KMS-11 (cell line): ENCODE data around the gene MCM5.

ENCODE experiments used
- H2AFZ ChIP-seq: fragments of 200-600 bp; sonication (generic); 2 replicates; pipeline ENCODE4 v1.6.1; 2016; ENCODE audit warnings: antibody characterized with exemption, mixed run types, low read depth
- H3K27ac ChIP-seq: fragments of 200-600 bp; sonication (generic); 2 replicates; pipeline ENCODE4 v1.6.1; 2016; ENCODE audit warnings: mild to moderate bottlenecking, mixed run types
- H3K27me3 ChIP-seq: fragments of 200-600 bp; sonication (generic); 2 replicates; pipeline ENCODE4 v1.6.1; 2017; ENCODE audit warnings: mild to moderate bottlenecking, low read depth, mixed run types, moderate library complexity; ENCODE audit not compliant: insufficient read depth
- H3K36me3 ChIP-seq: fragments of 200-600 bp; sonication (generic); 2 replicates; pipeline ENCODE4 v1.6.1; 2017; ENCODE audit warnings: mild to moderate bottlenecking, mixed run types; ENCODE audit not compliant: insufficient read depth
- H3K4me1 ChIP-seq: fragments of 200-600 bp; sonication (generic); 2 replicates; pipeline ENCODE4 v1.6.1; 2016; ENCODE audit warnings: mild to moderate bottlenecking, low read depth, mixed run types; ENCODE audit not compliant: poor library complexity, severe bottlenecking
- H3K4me2 ChIP-seq: fragments of 200-600 bp; sonication (generic); 2 replicates; pipeline ENCODE4 v1.7.0; 2016; ENCODE audit warnings: mild to moderate bottlenecking, mixed run types
- H3K4me3 ChIP-seq: fragments of 200-600 bp; sonication (generic); IDR thresholded peaks from 2 replicates; pipeline ENCODE4 v1.6.1; 2017; ENCODE audit warnings: low read depth, low read length, mixed read lengths; ENCODE audit not compliant: insufficient read depth
- H3K79me2 ChIP-seq: fragments of 200-600 bp; sonication (generic); 2 replicates; pipeline ENCODE4 v1.6.1; 2016; ENCODE audit warnings: low read depth, mixed run types; ENCODE audit not compliant: insufficient read depth
- H3K9ac ChIP-seq: fragments of 200-600 bp; sonication (generic); 2 replicates; pipeline ENCODE4 v1.6.1; 2016; ENCODE audit warnings: mild to moderate bottlenecking, mixed run types
- H4K20me1 ChIP-seq: fragments of 200-600 bp; sonication (generic); 2 replicates; pipeline ENCODE4 v1.6.1; 2016; ENCODE audit warnings: mild to moderate bottlenecking, mixed run types; ENCODE audit not compliant: insufficient read depth
- TF ChIP-seq, protein P1 (sequence below): fragments of 200-600 bp; sonication (generic); conservative IDR thresholded peaks from 2 replicates; pipeline ENCODE4 v1.6.1; 2017; ENCODE audit warnings: low read depth, mild to moderate bottlenecking, antibody characterized with exemption, low read length, moderate library complexity, mixed read lengths

Gene MCM5

DNA sequence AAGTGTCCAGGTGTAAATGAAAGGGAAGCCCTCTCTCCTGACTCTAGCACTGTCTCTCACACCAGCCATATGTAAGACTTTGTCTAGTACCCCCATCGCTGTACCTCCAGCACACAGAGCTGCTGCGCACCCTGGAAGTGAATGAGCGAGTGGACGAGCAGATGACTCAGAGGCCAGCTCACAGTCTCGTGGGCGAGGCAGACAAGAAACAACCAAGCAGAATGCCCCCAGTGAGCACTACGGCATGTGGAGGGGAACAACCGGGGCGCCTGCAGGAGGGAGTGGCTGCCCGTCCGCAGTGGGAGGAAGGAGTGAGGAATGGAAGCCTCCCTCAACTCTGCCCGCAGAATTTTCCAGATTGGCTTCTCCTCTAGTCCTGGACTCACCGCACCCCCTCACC is 46.4 kb downstream of the MCM5 start:
- Histone ChIP-seq H3K27me3 (no peaks in the 10 kb centered on the region), H3K27ac (no peak overlapping the region), H3K9ac (no peak overlapping the region), H3K4me1 (no peaks in the 10 kb centered on the region), H3K36me3 (no peaks in the 10 kb centered on the region), H3K4me2 (no peak overlapping the region), H2AFZ (no peak overlapping the region), H4K20me1 (no peaks in the 10 kb centered on the region), H3K4me3 (no peak overlapping the region), H3K79me2 (no peaks in the 10 kb centered on the region)
- TF ChIP-seq, protein P1, sequence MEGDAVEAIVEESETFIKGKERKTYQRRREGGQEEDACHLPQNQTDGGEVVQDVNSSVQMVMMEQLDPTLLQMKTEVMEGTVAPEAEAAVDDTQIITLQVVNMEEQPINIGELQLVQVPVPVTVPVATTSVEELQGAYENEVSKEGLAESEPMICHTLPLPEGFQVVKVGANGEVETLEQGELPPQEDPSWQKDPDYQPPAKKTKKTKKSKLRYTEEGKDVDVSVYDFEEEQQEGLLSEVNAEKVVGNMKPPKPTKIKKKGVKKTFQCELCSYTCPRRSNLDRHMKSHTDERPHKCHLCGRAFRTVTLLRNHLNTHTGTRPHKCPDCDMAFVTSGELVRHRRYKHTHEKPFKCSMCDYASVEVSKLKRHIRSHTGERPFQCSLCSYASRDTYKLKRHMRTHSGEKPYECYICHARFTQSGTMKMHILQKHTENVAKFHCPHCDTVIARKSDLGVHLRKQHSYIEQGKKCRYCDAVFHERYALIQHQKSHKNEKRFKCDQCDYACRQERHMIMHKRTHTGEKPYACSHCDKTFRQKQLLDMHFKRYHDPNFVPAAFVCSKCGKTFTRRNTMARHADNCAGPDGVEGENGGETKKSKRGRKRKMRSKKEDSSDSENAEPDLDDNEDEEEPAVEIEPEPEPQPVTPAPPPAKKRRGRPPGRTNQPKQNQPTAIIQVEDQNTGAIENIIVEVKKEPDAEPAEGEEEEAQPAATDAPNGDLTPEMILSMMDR: no peak

DNA sequence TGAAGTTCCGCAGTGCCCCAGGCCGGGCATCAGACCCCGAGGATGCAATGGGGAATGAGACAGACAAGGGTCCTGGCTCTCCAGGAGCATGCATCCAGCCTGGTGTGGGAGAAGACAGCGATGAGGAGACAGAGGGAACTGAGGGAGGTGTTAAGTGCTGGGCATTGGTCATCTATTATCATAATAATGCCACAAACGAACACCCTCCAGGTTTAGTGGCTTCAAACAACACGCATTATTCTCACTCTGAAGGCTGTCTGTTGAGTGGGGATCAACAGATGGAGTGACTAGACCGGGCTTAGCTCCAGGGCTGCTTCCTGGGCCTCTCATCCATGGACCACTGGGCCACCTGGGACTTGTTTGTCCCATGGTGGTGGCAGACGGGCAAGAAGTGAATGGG is 48.6 kb downstream of the MCM5 start:
- no peak overlapping the region for H3K9ac ChIP-seq
- H3K4me2 ChIP-seq: no peak overlapping the region
- TF ChIP-seq, protein P1: no peak
- no peak overlapping the region for H3K4me3 ChIP-seq
- no peaks in the 10 kb centered on the region for H3K27me3 ChIP-seq
- no peaks in the 10 kb centered on the region for H3K79me2 ChIP-seq
- no peaks in the 10 kb centered on the region for H4K20me1 ChIP-seq
- H2AFZ ChIP-seq: no peak overlapping the region
- H3K36me3 ChIP-seq: no peaks in the 10 kb centered on the region
- no peaks in the 10 kb centered on the region for H3K4me1 ChIP-seq
- H3K27ac ChIP-seq: no peak overlapping the region

DNA sequence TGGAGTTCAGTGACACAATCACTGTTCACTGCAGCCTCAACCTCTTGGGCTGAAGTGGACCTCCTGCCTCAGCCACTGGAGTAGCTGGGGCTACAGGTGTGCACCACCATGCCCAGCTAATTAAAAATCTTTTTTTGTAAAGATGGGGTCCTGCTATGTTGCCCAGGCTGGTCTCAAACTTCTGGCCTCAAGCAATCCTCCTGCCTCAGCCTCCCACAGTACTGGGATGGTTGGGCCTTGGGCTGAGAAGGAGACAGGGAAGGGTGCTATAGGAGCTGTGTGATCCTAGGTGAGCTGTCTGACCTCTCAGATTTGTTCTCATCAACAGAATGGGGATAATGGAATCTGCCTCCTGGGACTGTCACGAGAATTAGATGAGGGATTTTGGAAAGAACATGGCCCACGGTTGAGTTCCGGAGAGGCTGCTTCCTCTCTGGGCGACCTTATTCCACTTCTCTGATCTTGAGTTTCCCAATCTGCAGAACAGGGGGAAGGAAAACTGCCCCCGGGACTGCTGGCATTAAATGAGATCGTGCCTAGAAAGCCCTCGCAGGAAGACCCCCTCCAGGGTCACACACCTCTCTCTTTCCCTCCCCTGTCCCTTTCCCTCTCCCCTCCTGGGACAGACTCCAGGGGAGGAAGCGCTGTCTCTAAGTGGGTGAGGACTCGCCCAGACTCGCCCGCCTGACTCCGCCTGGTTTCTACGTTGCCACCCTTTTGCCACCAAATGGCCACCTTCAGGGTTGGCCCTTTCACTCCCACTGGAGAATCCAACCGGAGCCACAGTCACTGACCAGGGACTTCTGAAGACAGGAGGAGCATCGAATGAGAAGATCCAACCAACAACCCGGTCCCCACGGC is 50.1 kb downstream of the MCM5 start:
- Histone ChIP-seq H3K36me3 (no peaks in the 10 kb centered on the region), H4K20me1 (no peaks in the 10 kb centered on the region), H2AFZ (no peak overlapping the region), H3K27me3 (no peaks in the 10 kb centered on the region), H3K4me1 (no peaks in the 10 kb centered on the region), H3K4me2 (no peak overlapping the region), H3K9ac (no peak overlapping the region), H3K79me2 (no peaks in the 10 kb centered on the region), H3K4me3 (no peak overlapping the region), H3K27ac (no peak overlapping the region)
- TF ChIP-seq, protein P1: no peak

DNA sequence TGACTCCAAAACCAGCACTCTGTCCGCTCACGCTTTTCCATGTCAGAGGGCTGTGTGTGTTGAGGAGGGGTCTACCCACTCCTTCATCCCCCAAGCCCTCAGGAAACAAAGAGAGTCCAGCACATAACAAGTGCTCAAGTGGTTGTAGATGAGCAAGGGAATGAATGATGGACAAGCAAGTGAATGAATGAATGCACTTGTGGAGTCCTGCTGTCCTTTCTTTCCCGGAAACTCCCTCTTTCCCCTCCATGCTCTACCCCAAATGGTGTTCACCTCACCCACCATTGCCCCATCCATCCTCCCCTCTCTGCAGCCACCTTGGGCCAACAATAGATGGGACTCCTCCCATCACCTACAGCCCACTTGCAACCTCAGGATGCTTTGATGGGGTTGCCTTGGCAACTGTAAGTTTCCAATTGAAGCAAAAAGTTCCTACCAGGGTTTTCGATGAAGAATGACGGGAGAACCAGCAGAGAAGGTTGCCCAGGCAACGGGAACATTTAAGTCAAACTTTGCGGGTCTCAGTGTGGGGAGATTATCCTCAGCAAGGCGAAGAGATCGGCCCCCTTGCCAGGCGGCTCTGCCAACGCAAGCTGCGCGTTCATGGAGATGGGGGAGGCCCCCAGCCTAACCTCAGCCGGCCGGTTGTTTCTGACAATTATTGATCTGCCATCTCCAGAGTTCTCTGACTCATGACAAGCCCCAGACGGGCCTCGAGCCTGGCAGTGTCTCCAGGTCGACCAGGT is 51.1 kb downstream of the MCM5 start:
- Histone ChIP-seq H3K27ac (no peak overlapping the region), H4K20me1 (no peaks in the 10 kb centered on the region), H3K4me2 (no peak overlapping the region), H3K27me3 (no peaks in the 10 kb centered on the region), H3K79me2 (no peaks in the 10 kb centered on the region), H3K4me1 (no peaks in the 10 kb centered on the region), H3K4me3 (no peak overlapping the region), H3K36me3 (no peaks in the 10 kb centered on the region), H2AFZ (no peak overlapping the region), H3K9ac (no peak overlapping the region)
- TF ChIP-seq, protein P1: no peak
